Neural cell (in vitro differentiated cells): ENCODE measurements around the gene ACER1.

ENCODE experiments used
- CTCF ChIP-seq: fragments of 450-650 bp; IDR thresholded peaks from 2 replicates; pipeline ENCODE4 v1.5.1; 2014; ENCODE audit warnings: antibody characterized with exemption, mild to moderate bottlenecking, moderate library complexity; ENCODE audit not compliant: poor library complexity, severe bottlenecking
- EP300 ChIP-seq: fragments of 450-650 bp; conservative IDR thresholded peaks from 2 replicates; pipeline ENCODE4 v1.6.1; 2014; ENCODE audit warnings: antibody characterized with exemption, mild to moderate bottlenecking, moderate library complexity; ENCODE audit not compliant: poor library complexity, severe bottlenecking
- EZH2 ChIP-seq: fragments of 200-600, 300-800 bp; shearing (Covaris generic), sonication (generic); IDR thresholded peaks from 2 replicates; pipeline ENCODE4 v1.6.1; 2014; ENCODE audit warnings: antibody characterized with exemption, low read length, borderline replicate concordance, mild to moderate bottlenecking; ENCODE audit not compliant: insufficient read depth, poor library complexity, severe bottlenecking
- POLR2AphosphoS5 ChIP-seq: IDR thresholded peaks from 2 replicates; pipeline ENCODE4 v1.6.1; 2012
- SMC3 ChIP-seq: fragments of 450-650 bp; conservative IDR thresholded peaks from 2 replicates; pipeline ENCODE4 v1.6.1; 2014; ENCODE audit warnings: antibody characterized with exemption, mild to moderate bottlenecking, moderate library complexity; ENCODE audit not compliant: poor library complexity
- TAF1 ChIP-seq: IDR thresholded peaks from 2 replicates; pipeline ENCODE4 v1.6.1; 2012; ENCODE audit warnings: low read depth

DNA sequence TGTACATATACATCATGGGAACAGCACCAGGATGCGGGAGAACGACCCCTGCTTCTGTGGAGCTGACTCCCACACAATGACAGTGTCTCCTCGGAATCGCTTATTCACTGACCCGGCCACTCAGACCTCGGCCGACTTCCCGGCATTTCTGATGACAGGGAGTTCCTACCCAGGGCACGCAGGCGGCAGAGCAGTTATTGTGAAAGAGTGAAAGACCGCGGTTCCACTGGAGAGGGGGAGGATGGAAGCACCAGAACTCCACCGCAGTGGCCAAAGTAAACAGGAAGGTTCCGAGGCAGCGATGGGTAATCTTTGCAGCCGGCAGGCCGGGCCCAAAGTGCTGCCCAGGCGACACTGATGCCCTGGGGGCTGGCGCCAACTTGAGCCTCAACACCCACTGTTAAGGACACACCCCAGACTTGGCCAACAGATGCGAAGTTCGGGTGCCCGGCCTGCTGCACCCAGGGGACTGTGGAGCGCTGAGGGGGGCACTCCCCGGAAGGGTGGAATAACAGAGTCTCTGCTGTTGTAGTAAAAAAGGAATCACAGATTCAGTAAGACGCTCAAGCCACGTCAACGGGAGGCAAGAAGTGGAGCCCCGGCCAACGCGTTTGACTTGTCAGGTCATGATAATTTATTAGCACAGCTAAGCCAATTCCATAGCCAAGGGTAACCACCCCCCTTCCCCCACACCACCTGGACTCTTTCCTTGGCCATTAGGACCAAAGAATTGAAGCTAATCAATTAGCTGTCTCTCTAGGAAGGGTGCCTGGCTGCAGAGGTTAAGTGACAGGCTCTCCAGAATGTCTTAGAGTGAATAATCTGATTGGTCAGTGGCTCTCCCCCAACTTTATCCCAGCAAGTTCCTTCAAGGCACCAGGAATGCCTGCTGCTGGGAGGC is 59.5 kb downstream of the ACER1 start:
- no peak for TF ChIP-seq CTCF
- TF ChIP-seq EZH2 = no peak
- no peak for TF ChIP-seq SMC3
- no peak for TF ChIP-seq TAF1
- TF ChIP-seq EP300 = no peak
- no peak for TF ChIP-seq POLR2AphosphoS5
